WERI-Rb-1 (cell line): ENCODE measurements around the gene FABP3.

Source experiments
- DNase-seq: peaks from one replicate; pipeline ENCODE4 v3.0.0-alpha.2; 2020
- H3K27ac ChIP-seq: fragments of 250-450 bp; sonication (Bioruptor Pico); 2 replicates; pipeline ENCODE4 v1.5.1; 2020; ENCODE audit warnings: mild to moderate bottlenecking, moderate library complexity
- H3K27me3 ChIP-seq: fragments of 250-450 bp; sonication (Bioruptor Pico); 2 replicates; pipeline ENCODE4 v1.5.1; 2021; ENCODE audit warnings: mild to moderate bottlenecking, low read depth, moderate library complexity; ENCODE audit not compliant: insufficient read depth, severe bottlenecking
- H3K36me3 ChIP-seq: fragments of 250-450 bp; sonication (Bioruptor Pico); 2 replicates; pipeline ENCODE4 v1.5.1; 2020; ENCODE audit warnings: mild to moderate bottlenecking, moderate library complexity
- H3K4me3 ChIP-seq: 2 replicates; pipeline ENCODE4 v1.5.1; 2011; ENCODE audit warnings: low read depth, mild to moderate bottlenecking, control low read depth, low read length
- H3K9me3 ChIP-seq: fragments of 250-450 bp; sonication (Bioruptor Pico); 2 replicates; pipeline ENCODE4 v1.5.1; 2021; ENCODE audit warnings: mild to moderate bottlenecking, moderate library complexity; ENCODE audit not compliant: severe bottlenecking
- CTCF ChIP-seq: IDR thresholded peaks from 2 replicates; pipeline ENCODE4 v1.5.1; 2011; ENCODE audit warnings: low read depth, mild to moderate bottlenecking, control low read depth, inconsistent platforms, low read length

Gene FABP3

GRCh38 chr1:31380181-31380580 lies 7.3 kb upstream of the FABP3 start:
- Histone ChIP-seq H3K9me3 (no peaks in the 10 kb centered on the region), H3K36me3 (no peaks in the 10 kb centered on the region), H3K27me3 (no peaks in the 10 kb centered on the region), H3K27ac (peak overlapping the region; percentile 95), H3K4me3 (no peak overlapping the region)
- no peak for DNase-seq
- TF ChIP-seq CTCF = no peak

- Histone ChIP-seq H3K9me3 (no peaks in the 10 kb centered on the region), H3K4me3 (no peak overlapping the region), H3K36me3 (no peaks in the 10 kb centered on the region), H3K27ac (no peak overlapping the region), H3K27me3 (no peaks in the 10 kb centered on the region)
- no peak for TF ChIP-seq CTCF
- no peak for DNase-seq
These were observed 5.1 kb upstream of the FABP3 start for GRCh38 chr1:31378001-31378400.

GRCh38 chr1:31377364-31377863 lies 4.5 kb upstream of the FABP3 start:
- H3K27me3 ChIP-seq = no peaks in the 10 kb centered on the region
- DNase-seq = no peak
- peak overlapping the region; percentile 70 for H3K27ac ChIP-seq
- H3K4me3 ChIP-seq = no peak overlapping the region
- no peak for TF ChIP-seq CTCF
- no peaks in the 10 kb centered on the region for H3K36me3 ChIP-seq
- H3K9me3 ChIP-seq = no peaks in the 10 kb centered on the region

GRCh38 chr1:31376375-31377134 lies 3.7 kb upstream of the FABP3 start:
- DNase-seq = peak; percentile 94
- peak overlapping the region; percentile 70 for H3K27ac ChIP-seq
- no peak for TF ChIP-seq CTCF
- H3K27me3 ChIP-seq = no peaks in the 10 kb centered on the region
- H3K36me3 ChIP-seq = no peaks in the 10 kb centered on the region; the same call in 1 of the 2 replicates
- no peaks in the 10 kb centered on the region for H3K9me3 ChIP-seq
- no peak overlapping the region for H3K4me3 ChIP-seq

- no peaks in the 10 kb centered on the region; the same call in 1 of the 2 replicates for H3K36me3 ChIP-seq
- no peak overlapping the region; the same call in 1 of the 2 replicates for H3K27ac ChIP-seq
- TF ChIP-seq CTCF = no peak
- no peak overlapping the region for H3K4me3 ChIP-seq
- H3K27me3 ChIP-seq = no peaks in the 10 kb centered on the region
- DNase-seq = no peak
- no peaks in the 10 kb centered on the region for H3K9me3 ChIP-seq
These were observed 1.8 kb upstream of the FABP3 start for GRCh38 chr1:31374511-31375196.
